Activated CD4-positive, CD25-positive, alpha-beta regulatory T cell treated with anti-CD3 and anti-CD28 coated beads, Interleukin-2, amount 50 U/mL, for 16 hours (primary cell): Measurements from ENCODE around the gene FAM20C.

Experiments used
- DNase-seq: peaks from one replicate; pipeline ENCODE4 v3.0.0-alpha.2; 2020; ENCODE audit warnings: low read depth, low spot score

FAM20C gene

GRCh38 chr7:226281-226895, 34.0 kb downstream of the FAM20C start:
- no peak for DNase-seq

DNA sequence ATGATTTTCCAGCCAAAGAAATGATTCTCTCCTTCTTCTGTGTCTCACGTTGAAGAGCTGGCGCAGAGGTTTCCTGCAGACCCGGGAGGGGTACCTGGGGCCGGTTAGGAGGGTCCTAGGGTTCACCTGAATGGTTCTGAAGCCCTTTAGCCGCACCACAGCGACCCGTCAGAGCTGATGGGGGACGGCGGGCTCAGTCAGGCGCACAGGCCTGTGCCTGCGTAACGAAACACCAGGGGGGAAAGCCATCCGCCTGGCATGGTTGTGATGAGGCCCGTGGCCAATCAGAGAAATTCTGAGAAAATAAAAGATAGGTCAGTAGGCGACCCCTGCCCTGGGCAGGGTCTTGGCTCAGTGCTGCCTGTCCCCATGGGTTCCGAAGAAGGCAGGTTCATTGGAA, 35.6 kb downstream of the FAM20C start:
- DNase-seq: no peak

- DNase-seq: no peak
Observed at GRCh38 chr7:228610-229009, 36.2 kb downstream of the FAM20C start.

GRCh38 chr7:229184-229964, 37.0 kb downstream of the FAM20C start:
- no peak for DNase-seq

DNA sequence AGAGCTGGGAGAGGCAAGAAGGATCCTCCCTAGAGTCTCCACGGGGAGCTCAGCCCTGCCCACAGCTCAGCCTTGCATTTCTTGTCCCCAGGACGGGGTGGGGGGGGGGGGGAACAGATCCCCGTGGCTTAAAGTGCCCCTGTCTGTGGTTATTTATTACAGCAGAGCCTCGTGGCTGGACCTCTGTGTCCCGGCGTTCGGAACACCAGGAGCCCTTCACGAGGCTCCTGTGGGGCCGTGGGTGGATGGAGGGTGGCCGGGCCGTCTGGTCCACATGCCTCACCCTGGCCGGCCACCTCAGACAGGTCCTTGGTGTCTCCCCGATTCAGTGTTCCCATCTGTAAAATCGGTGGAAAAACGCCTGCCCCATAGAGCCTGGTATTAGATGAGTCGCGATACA, 37.9 kb downstream of the FAM20C start:
- no peak for DNase-seq

- no peak for DNase-seq
Observed at GRCh38 chr7:231030-231857, 38.9 kb downstream of the FAM20C start.

GRCh38 chr7:231858-232246, 39.5 kb downstream of the FAM20C start:
- DNase-seq: no peak

- DNase-seq: no peak
Observed at GRCh38 chr7:232410-233248, 40.3 kb downstream of the FAM20C start.

GRCh38 chr7:233249-234035, 41.1 kb downstream of the FAM20C start:
- DNase-seq: no peak

DNA sequence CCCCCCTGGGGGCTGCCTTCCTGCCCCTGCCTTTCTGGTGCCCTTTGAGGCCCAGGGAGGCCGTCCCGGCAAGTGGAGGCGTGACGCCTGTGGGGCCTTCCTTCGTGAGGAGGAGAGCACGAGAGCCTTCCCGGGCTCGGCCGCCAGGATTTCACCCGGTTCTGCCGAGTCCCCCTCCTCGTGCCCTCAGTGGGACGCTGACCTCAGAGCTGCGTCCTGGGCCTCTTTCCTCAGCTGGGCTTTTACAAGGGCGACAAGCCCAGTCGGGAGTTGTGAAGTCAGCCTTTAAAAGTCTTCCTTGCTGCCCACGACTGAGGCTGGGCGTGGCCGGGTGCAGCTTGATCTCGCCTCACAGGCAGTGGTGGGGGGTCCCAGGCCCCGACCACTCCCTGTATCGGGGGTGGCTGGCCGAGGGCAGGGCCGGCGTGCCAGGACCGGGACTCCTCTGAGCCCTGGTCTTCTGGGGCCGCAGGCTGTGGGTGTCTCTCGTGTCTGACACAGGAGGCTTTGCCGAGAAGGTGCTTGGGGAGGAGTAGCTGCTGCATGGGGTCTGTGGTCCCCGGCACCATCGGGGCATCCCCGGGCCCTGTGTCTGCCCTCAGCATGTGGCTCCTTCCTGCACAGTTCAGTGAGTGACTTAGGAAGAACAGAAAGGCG, 41.8 kb downstream of the FAM20C start:
- DNase-seq: no peak

DNA sequence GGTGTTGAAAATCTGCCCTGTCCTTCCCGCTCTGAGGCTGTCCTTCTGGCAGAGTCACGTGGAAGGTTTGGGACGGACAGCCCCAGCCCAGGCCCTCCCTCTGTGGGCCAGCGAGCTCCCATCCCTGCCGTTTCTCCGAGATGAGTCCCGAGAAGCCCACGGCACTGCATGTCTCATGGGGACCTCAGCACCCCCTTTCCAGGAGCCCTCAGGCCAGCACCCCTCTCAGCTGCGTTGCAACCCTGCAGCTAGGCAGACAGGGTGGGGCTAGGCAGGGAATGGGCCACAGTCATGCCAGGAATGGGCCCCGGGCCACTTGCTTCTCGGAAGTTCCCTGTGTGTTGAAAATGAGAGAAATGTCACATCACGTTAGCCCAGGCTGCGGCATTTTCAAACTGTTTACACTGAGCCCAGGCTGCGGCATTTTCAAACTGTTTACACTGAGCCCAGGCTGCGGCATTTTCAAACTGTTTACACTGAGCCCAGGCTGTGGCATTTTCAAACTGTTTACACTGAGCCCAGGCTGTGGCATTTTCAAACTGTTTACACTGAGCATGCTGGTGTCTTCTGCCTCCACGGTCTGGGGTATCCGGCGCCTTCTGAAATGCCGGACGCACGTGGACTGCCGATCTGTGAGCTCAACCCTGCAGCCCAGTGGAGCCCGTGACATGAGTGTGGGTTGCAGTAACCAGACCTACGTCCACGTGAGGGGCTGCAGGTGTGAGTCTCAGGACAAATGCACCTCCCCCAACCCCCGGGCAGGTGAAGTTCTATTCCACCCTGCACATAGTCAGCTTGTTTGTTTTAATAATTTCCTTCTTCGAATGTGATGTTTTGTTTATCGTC, 42.6 kb downstream of the FAM20C start:
- no peak for DNase-seq

DNA sequence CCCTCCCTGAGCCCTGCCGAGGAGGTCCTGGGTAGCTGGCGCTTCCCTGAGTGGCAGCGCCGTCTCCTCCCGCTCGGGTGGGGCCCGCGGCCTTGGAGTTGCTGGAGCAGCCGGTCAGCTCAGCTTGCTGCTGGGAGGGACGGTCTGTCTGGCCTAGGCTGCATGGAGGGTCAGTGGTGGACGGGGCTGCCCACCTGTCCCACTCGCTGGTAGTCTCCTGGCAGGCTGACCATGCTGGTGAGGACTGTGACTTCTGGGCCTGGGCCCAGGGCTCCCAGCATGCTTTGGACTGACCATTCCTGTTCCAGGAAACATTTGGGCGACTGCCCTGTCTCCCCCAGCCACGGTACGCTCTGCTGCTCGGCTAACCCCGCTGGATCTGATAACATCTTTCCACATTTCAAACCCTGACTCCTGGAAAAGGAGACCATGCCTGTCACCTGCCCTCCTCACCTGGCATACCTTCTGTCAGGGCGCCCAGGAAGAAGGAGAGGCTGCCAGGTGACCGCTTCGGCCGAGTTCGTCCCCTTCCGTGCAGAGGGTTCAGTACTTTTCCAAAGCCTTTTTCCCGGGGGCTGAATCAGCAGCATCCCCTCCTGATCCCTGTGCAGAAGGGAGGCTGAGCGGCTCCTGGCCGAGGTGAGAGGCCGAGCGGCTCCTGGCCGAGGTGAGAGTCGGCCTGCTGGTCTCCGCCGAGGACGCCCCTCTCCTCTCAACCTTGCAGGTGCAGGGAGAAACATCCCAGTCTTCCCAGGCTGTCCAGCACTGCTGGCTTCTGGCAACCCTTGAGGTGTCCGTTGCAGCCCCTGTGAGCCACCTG, 43.4 kb downstream of the FAM20C start:
- no peak for DNase-seq

DNA sequence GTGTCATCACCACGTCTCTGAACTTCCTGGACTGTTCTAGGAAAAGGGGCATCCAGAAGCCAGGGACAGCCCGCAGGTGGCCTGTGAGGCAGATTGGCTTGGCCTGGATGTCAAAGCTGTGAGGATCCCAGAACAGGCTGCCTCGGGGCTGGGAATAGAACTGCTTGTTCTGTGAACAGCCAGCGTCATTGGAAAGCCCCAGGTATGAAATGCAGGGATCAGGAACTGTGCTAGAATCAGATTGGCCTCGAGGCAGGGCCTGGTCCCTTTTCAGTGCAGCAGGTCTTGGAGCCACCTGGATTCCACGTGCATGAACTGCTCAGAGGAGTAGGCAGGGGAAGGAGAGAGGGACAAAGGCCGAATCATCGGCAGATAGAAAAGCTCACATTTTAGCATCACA, 44.6 kb downstream of the FAM20C start:
- DNase-seq: no peak

GRCh38 chr7:237385-237784, 45.0 kb downstream of the FAM20C start:
- DNase-seq: no peak

- no peak for DNase-seq
Observed at GRCh38 chr7:240146-240676, 47.8 kb downstream of the FAM20C start.

- DNase-seq: no peak
Observed at GRCh38 chr7:240887-241421, 48.6 kb downstream of the FAM20C start.

GRCh38 chr7:241513-241912, 49.1 kb downstream of the FAM20C start:
- DNase-seq: no peak
